Body of pancreas (tissue), 4 donors: Measurements from ENCODE around the gene STOX2.

Source experiments
- CTCF ChIP-seq, 7 experiments: fragments of 450-650 bp in 4 of 7; fragments of 200-600 bp in 3 of 7; sonication (generic) in 3 of 7; IDR thresholded peaks; one replicate each; pipeline ENCODE4 v1.5.1; 2016 to 2019; ENCODE audit warnings: antibody characterized with exemption in 7 of 7
- POLR2A ChIP-seq, 3 donors: fragments of 450-650 bp; IDR thresholded peaks; one replicate each; pipeline ENCODE4 v1.6.1; 2016; ENCODE audit warnings: antibody characterized with exemption in 3 of 3, mild to moderate bottlenecking in 2 of 3

GRCh38 chr4:183860731-183861130, 44.4 kb upstream of the STOX2 start:
- TF ChIP-seq CTCF (IDR thresholded peaks at IDR 0.05) (no peak), POLR2A (IDR thresholded peaks at IDR 0.05) (no peak)
